Chondrocyte (in vitro differentiated cells): ENCODE results near the gene EGR1. TPM values are rescaled to one million over a fixed set of nuclear protein-coding genes. Genes with fewer than 3 reads are reported as not detected.

Source experiments
- DNase-seq: peaks from one replicate; pipeline ENCODE4 v3.0.0; 2021; ENCODE audit warnings: mixed read lengths, low spot score
- H3K27ac Mint-ChIP-seq: one replicate; pipeline ENCODE4 v1.8.0; 2021; ENCODE audit warnings: mild to moderate bottlenecking, moderate library complexity, mixed read lengths; ENCODE audit not compliant: unreplicated experiment
- H3K27me3 Mint-ChIP-seq: 2 replicates; pipeline ENCODE4 v1.8.0; 2021; ENCODE audit warnings: low read depth, mixed read lengths
- H3K36me3 Mint-ChIP-seq: 2 replicates; pipeline ENCODE4 v1.8.0; 2021; ENCODE audit warnings: low read depth, mixed read lengths
- H3K4me1 Mint-ChIP-seq: 2 replicates; pipeline ENCODE4 v1.8.0; 2021; ENCODE audit warnings: low read depth, mild to moderate bottlenecking, mixed read lengths
- H3K4me3 Mint-ChIP-seq: one replicate; pipeline ENCODE4 v1.8.0; 2021; ENCODE audit warnings: mild to moderate bottlenecking, moderate library complexity, mixed read lengths; ENCODE audit not compliant: unreplicated experiment
- H3K9me3 Mint-ChIP-seq: 2 replicates; pipeline ENCODE4 v1.8.0; 2021; ENCODE audit warnings: low read depth, mixed read lengths
- total RNA-seq: library from RNA; stranded (reverse); gene quantifications from 3 replicates; pipeline ENCODE4 v1.2.1, GENCODE V29; 2021
- TF ChIP-seq, protein P1 (sequence below): fragments of 200-600 bp; sonication (generic); IDR thresholded peaks from 2 replicates; pipeline ENCODE4 v1.5.0; 2021; ENCODE audit warnings: antibody characterized with exemption, mild to moderate bottlenecking, moderate library complexity

Gene EGR1
- total RNA-seq, 1 donor from 2014 or later: 82.5 TPM

GRCh38 chr5:138454121-138454520 is 11.2 kb upstream of the EGR1 start:
- TF ChIP-seq, protein P1, sequence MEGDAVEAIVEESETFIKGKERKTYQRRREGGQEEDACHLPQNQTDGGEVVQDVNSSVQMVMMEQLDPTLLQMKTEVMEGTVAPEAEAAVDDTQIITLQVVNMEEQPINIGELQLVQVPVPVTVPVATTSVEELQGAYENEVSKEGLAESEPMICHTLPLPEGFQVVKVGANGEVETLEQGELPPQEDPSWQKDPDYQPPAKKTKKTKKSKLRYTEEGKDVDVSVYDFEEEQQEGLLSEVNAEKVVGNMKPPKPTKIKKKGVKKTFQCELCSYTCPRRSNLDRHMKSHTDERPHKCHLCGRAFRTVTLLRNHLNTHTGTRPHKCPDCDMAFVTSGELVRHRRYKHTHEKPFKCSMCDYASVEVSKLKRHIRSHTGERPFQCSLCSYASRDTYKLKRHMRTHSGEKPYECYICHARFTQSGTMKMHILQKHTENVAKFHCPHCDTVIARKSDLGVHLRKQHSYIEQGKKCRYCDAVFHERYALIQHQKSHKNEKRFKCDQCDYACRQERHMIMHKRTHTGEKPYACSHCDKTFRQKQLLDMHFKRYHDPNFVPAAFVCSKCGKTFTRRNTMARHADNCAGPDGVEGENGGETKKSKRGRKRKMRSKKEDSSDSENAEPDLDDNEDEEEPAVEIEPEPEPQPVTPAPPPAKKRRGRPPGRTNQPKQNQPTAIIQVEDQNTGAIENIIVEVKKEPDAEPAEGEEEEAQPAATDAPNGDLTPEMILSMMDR: no peak
- H3K4me3 Mint-ChIP-seq: no peak overlapping the region
- DNase-seq: no peak
- no peak overlapping the region for H3K27ac Mint-ChIP-seq
- no peaks in the 10 kb centered on the region for H3K9me3 Mint-ChIP-seq
- H3K4me1 Mint-ChIP-seq: peaks cover 7% of the 10 kb centered on the region
- no peaks in the 10 kb centered on the region for H3K36me3 Mint-ChIP-seq
- H3K27me3 Mint-ChIP-seq: peaks cover 3% of the 10 kb centered on the region

- no peak overlapping the region for H3K27ac Mint-ChIP-seq
- DNase-seq: no peak
- H3K9me3 Mint-ChIP-seq: no peaks in the 10 kb centered on the region
- TF ChIP-seq, protein P1: no peak
- no peaks in the 10 kb centered on the region for H3K36me3 Mint-ChIP-seq
- peaks cover 3% of the 10 kb centered on the region for H3K27me3 Mint-ChIP-seq
- no peaks in the 10 kb centered on the region for H3K4me1 Mint-ChIP-seq
- H3K4me3 Mint-ChIP-seq: no peak overlapping the region
Measured at GRCh38 chr5:138455232-138455930, 9.9 kb upstream of the EGR1 start.

DNA sequence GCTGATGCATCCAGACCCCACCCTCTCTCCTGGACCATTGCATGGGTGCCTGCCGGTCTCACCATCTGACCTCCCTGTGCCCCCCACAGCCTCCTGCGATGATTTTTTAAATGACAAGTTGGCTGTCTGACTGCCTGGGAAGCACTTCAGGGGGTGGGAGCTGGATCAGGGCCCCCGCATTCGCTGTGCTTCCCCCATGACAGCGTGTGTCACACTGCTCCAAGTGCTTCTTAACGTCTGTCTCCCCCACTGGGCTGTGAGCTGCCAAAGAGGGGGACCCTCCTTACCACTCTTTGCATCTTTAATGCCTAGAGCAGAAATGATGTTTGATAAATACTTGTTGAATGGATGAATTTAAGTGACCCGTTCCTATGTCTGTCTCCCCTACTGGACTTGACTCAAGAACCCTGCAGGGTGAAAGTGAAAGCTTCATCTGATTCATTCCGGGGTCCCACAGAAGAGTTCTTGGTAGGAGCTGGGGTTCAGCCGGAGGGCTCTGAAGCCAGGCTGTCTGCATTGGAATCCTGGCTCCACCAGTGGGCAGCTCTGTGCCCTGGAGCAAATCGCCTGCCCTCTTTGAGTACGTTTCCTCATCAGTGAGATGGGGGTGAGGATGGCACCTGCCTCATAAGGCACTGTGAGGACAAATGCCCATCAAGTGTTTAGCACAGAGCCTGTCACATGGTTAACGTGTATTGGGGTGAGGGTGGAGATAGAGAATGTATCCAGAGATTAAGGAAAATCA is 7.6 kb upstream of the EGR1 start:
- TF ChIP-seq, protein P1: peak; percentile 14
- H3K36me3 Mint-ChIP-seq: no peaks in the 10 kb centered on the region
- peak; percentile 52 for DNase-seq
- H3K4me3 Mint-ChIP-seq: no peak overlapping the region
- no peak overlapping the region for H3K27ac Mint-ChIP-seq
- peaks cover 3% of the 10 kb centered on the region for H3K27me3 Mint-ChIP-seq
- H3K9me3 Mint-ChIP-seq: no peaks in the 10 kb centered on the region
- H3K4me1 Mint-ChIP-seq: peaks cover 6% of the 10 kb centered on the region

GRCh38 chr5:138458384-138458783 is 6.9 kb upstream of the EGR1 start:
- DNase-seq: peak; percentile 59
- no peaks in the 10 kb centered on the region for H3K9me3 Mint-ChIP-seq
- no peak overlapping the region for H3K4me3 Mint-ChIP-seq
- peaks cover 8% of the 10 kb centered on the region for H3K4me1 Mint-ChIP-seq
- H3K36me3 Mint-ChIP-seq: no peaks in the 10 kb centered on the region
- H3K27me3 Mint-ChIP-seq: peaks cover 3% of the 10 kb centered on the region
- no peak overlapping the region for H3K27ac Mint-ChIP-seq
- TF ChIP-seq, protein P1: no peak

GRCh38 chr5:138458856-138459255 is 6.4 kb upstream of the EGR1 start:
- no peaks in the 10 kb centered on the region for H3K36me3 Mint-ChIP-seq
- no peaks in the 10 kb centered on the region for H3K9me3 Mint-ChIP-seq
- no peak overlapping the region for H3K4me3 Mint-ChIP-seq
- TF ChIP-seq, protein P1: no peak
- DNase-seq: no peak
- no peak overlapping the region for H3K27ac Mint-ChIP-seq
- H3K27me3 Mint-ChIP-seq: peaks cover 3% of the 10 kb centered on the region
- peaks cover 13% of the 10 kb centered on the region for H3K4me1 Mint-ChIP-seq
